IMR-90 (cell line): ENCODE data around the gene SNRNP70. TPM values are rescaled to one million over a fixed set of nuclear protein-coding genes. Genes with fewer than 3 reads are reported as not detected.

Source experiments
- ATAC-seq: fragments of 200-7000 bp; cut with Tn5 transposase; 2 replicates; pipeline ENCODE4 v1.9.1; 2020; ENCODE audit warnings: low read depth, mild to moderate bottlenecking, moderate library complexity
- BruUV-seq: library from RNA; stranded (reverse); fragments of 400-500 nt; replicated peaks from 2 replicates; lab custom pipeline; 2021; lab: Mats Ljungman, UMichigan
- CTCF ChIA-PET: fragments of 300-600 bp; formaldehyde crosslinking; extraction: SDS; loops from one replicate; lab custom pipeline; 2021; ENCODE audit warnings: antibody characterized with exemption; lab: Yijun Ruan, JAX
- POLR2A ChIA-PET: fragments of 300-600 bp; sonication (Branson Sonifier 250); formaldehyde crosslinking; loops from one replicate; lab custom pipeline; 2022; ENCODE audit warnings: antibody characterized with exemption; ENCODE audit not compliant: unreplicated experiment; lab: Charles Lee
- DNase-seq: peaks from one replicate; pipeline ENCODE4 v3.0.0; 2013
- H2AFZ ChIP-seq: replicated peaks from 2 replicates; pipeline ENCODE3; 2013; ENCODE audit warnings: low read length, mild to moderate bottlenecking; ENCODE audit not compliant: poor library complexity
- H2AK5ac ChIP-seq: 2 replicates; pipeline ENCODE4 v1.6.1; 2013; ENCODE audit warnings: low read depth, low read length, inconsistent platforms
- H2AK9ac ChIP-seq: replicated peaks from 2 replicates; pipeline ENCODE3; 2013; ENCODE audit warnings: mild to moderate bottlenecking, low read depth, low read length, moderate library complexity; ENCODE audit not compliant: poor library complexity
- H2BK120ac ChIP-seq: 2 replicates; pipeline ENCODE4 v1.6.1; 2013; ENCODE audit warnings: low read depth, low read length, inconsistent platforms
- H2BK15ac ChIP-seq: 3 replicates; pipeline ENCODE4 v1.6.1; 2013; ENCODE audit warnings: low read depth, low read length, inconsistent platforms
- H2BK20ac ChIP-seq: 2 replicates; pipeline ENCODE4 v1.6.1; 2013; ENCODE audit warnings: low read depth, mild to moderate bottlenecking, inconsistent platforms, low read length, moderate library complexity
- H2BK5ac ChIP-seq: 2 replicates; pipeline ENCODE4 v1.6.1; 2013; ENCODE audit warnings: mild to moderate bottlenecking, low read depth, low read length, inconsistent platforms; ENCODE audit not compliant: poor library complexity, severe bottlenecking
- H3K14ac ChIP-seq: replicated peaks from 2 replicates; pipeline ENCODE4 v1.6.1; 2013; ENCODE audit warnings: low read depth, low read length, inconsistent platforms
- H3K18ac ChIP-seq: 2 replicates; pipeline ENCODE4 v1.6.1; 2013; ENCODE audit warnings: low read depth, low read length, control low read depth
- H3K23ac ChIP-seq: 2 replicates; pipeline ENCODE4 v1.6.1; 2013; ENCODE audit warnings: low read depth, low read length, inconsistent platforms
- H3K27ac ChIP-seq: 2 replicates; pipeline ENCODE4 v1.5.1; 2013; ENCODE audit warnings: mild to moderate bottlenecking, control low read depth, low read length; ENCODE audit not compliant: insufficient read depth
- H3K27me3 ChIP-seq: 2 replicates; pipeline ENCODE4 v1.6.1; 2013; ENCODE audit warnings: low read length; ENCODE audit not compliant: control insufficient read depth, insufficient read depth
- H3K36me3 ChIP-seq: 2 replicates; pipeline ENCODE4 v1.6.1; 2013; ENCODE audit warnings: low read length, mixed read lengths; ENCODE audit not compliant: control insufficient read depth, insufficient read depth
- H3K4ac ChIP-seq: 2 replicates; pipeline ENCODE4 v1.6.1; 2013; ENCODE audit warnings: low read depth, low read length, inconsistent platforms
- H3K4me1 ChIP-seq: 2 replicates; pipeline ENCODE4 v1.6.1; 2013; ENCODE audit warnings: low read length, mixed read lengths; ENCODE audit not compliant: control insufficient read depth, insufficient read depth
- H3K4me2 ChIP-seq: 2 replicates; pipeline ENCODE4 v1.6.1; 2013; ENCODE audit warnings: low read depth, mild to moderate bottlenecking, control low read depth, low read length, moderate library complexity
- H3K4me3 ChIP-seq: 2 replicates; pipeline ENCODE4 v1.5.1; 2013; ENCODE audit warnings: low read depth, mild to moderate bottlenecking, control low read depth, low read length, moderate library complexity; ENCODE audit not compliant: insufficient read depth
- H3K56ac ChIP-seq: 2 replicates; pipeline ENCODE4 v1.6.1; 2013; ENCODE audit warnings: low read length, inconsistent platforms; ENCODE audit not compliant: insufficient read depth; ENCODE audit errors: extremely low read depth
- H3K79me1 ChIP-seq, 2 experiments: 2 replicates each; pipeline ENCODE4 v1.6.1; 2013; ENCODE audit warnings: low read length in 2 of 2, inconsistent platforms in 1 of 2, low read depth in 1 of 2
- H3K9ac ChIP-seq: 2 replicates; pipeline ENCODE4 v1.6.1; 2013; ENCODE audit warnings: low read depth, low read length, control low read depth
- H3K9me1 ChIP-seq: 2 replicates; pipeline ENCODE4 v1.6.1; 2013; ENCODE audit warnings: low read length, inconsistent platforms; ENCODE audit not compliant: insufficient read depth
- H3K9me3 ChIP-seq: 2 replicates; pipeline ENCODE4 v1.6.1; 2013; ENCODE audit warnings: low read length; ENCODE audit not compliant: control insufficient read depth, insufficient read depth
- H4K20me1 ChIP-seq: 2 replicates; pipeline ENCODE4 v1.6.1; 2013; ENCODE audit warnings: low read length, inconsistent platforms; ENCODE audit not compliant: insufficient read depth
- H4K5ac ChIP-seq: 2 replicates; pipeline ENCODE4 v1.6.1; 2013; ENCODE audit warnings: mild to moderate bottlenecking, low read depth, low read length, control low read depth
- H4K8ac ChIP-seq, 2 experiments: 2 replicates each; pipeline ENCODE4 v1.6.1; 2013; ENCODE audit warnings: low read depth in 2 of 2, low read length in 2 of 2, control low read depth in 1 of 2, inconsistent platforms in 1 of 2
- H4K91ac ChIP-seq: 2 replicates; pipeline ENCODE4 v1.6.1; 2013; ENCODE audit warnings: low read depth, low read length, inconsistent platforms; ENCODE audit not compliant: insufficient read depth
- CEBPB ChIP-seq: IDR thresholded peaks from 2 replicates; pipeline ENCODE4 v1.6.1; 2012; ENCODE audit warnings: low read depth, low read length, improper control_type of control experiment
- CHD1 ChIP-seq: IDR thresholded peaks from 2 replicates; pipeline ENCODE4 v1.6.1; 2012; ENCODE audit warnings: low read depth, low read length, improper control_type of control experiment
- ELK1 ChIP-seq: fragments of 150-350 bp; IDR thresholded peaks from 2 replicates; pipeline ENCODE4 v1.6.1; 2016; ENCODE audit warnings: low read depth, mild to moderate bottlenecking, low read length, moderate library complexity, borderline replicate concordance
- FOS ChIP-seq: fragments of 150-350 bp; IDR thresholded peaks from 2 replicates; pipeline ENCODE4 v1.6.1; 2016; ENCODE audit warnings: low read depth, low read length
- MAFK ChIP-seq: IDR thresholded peaks from 2 replicates; pipeline ENCODE4 v1.6.1; 2012; ENCODE audit warnings: low read depth, low read length, improper control_type of control experiment
- MXI1 ChIP-seq: IDR thresholded peaks from 2 replicates; pipeline ENCODE4 v1.6.1; 2012; ENCODE audit warnings: low read depth, mild to moderate bottlenecking, low read length, moderate library complexity, borderline replicate concordance
- POLR2A ChIP-seq: IDR thresholded peaks from 2 replicates; pipeline ENCODE4 v1.6.1; 2012; ENCODE audit warnings: mild to moderate bottlenecking, low read depth, low read length
- RAD21 ChIP-seq: IDR thresholded peaks from 2 replicates; pipeline ENCODE4 v1.6.1; 2012; ENCODE audit warnings: low read length, improper control_type of control experiment
- RCOR1 ChIP-seq: IDR thresholded peaks from 2 replicates; pipeline ENCODE4 v1.6.1; 2012; ENCODE audit warnings: mild to moderate bottlenecking, low read length, improper control_type of control experiment; ENCODE audit not compliant: insufficient replicate concordance
- RFX5 ChIP-seq: IDR thresholded peaks from 2 replicates; pipeline ENCODE4 v1.8.0; 2012; ENCODE audit warnings: low read depth, mild to moderate bottlenecking, low read length, moderate library complexity
- SMC3 ChIP-seq: fragments of 150-350 bp; IDR thresholded peaks from 2 replicates; pipeline ENCODE4 v1.6.1; 2016; ENCODE audit warnings: low read depth, mild to moderate bottlenecking, antibody characterized with exemption, low read length, moderate library complexity
- USF2 ChIP-seq: fragments of 150-350 bp; IDR thresholded peaks from 2 replicates; pipeline ENCODE4 v1.6.1; 2017; ENCODE audit warnings: mild to moderate bottlenecking, antibody characterized with exemption, low read length, low read depth
- WGBS, 2 experiments: methylation state at CpG; one replicate each; pipeline versions ENCODE4 v1.1.5 to v1.1.7; 2013; ENCODE audit warnings: missing lambda C conversion rate in 2 of 2; ENCODE audit not compliant: insufficient read length in 1 of 2; ENCODE audit errors: extremely low coverage in 2 of 2; 5-methylcytosine and 5-hydroxymethylcytosine counted together
- dilution Hi-C: fragments of 300-500 bp; cut with HindIII; formaldehyde crosslinking; loops from one replicate; pipeline ENCODE4 v1.14.3; 2018; ENCODE audit warnings: low sequenced_read_pairs; ENCODE audit not compliant: unreplicated experiment
- in situ Hi-C: fragments of 300-500 bp; cut with MboI; formaldehyde crosslinking; loops from 3 replicates; pipeline ENCODE4 v1.14.3; 2019; ENCODE audit warnings: low sequenced_read_pairs, inconsistent platforms, mixed read lengths
- intact Hi-C: fragments of 100-400 bp; cut with micrococcal nuclease; formaldehyde crosslinking; loops from 2 replicates; pipeline ENCODE4 v1.10.0; 2022
- polyA plus RNA-seq, 3 experiments: library from polyadenylated mRNA; depleted of rRNA; stranded (reverse); fragments of >200 nt; gene quantifications; 2 replicates each; pipeline ENCODE4 v1.2.3, GENCODE V29; 2012; ENCODE audit warnings: low replicate concordance in 1 of 3
- total RNA-seq: library from RNA; depleted of rRNA; stranded (reverse); fragments of >200 nt; gene quantifications from 2 replicates; pipeline ENCODE4 v1.2.3, GENCODE V29; 2012

SNRNP70 gene
- total and polyA plus RNA-seq, 2 of the 4 experiments (the other 2 are of a cell fraction): 72.8 to 200 TPM

- Histone ChIP-seq H3K4ac (peak within 1 kb of the TSS; percentile 55), H4K5ac (peak within 1 kb of the TSS; percentile 10; the same call in 1 of the 2 replicates), H3K18ac (peak within 1 kb of the TSS; percentile 24; the same call in 1 of the 2 replicates), H2BK20ac (no peak within 1 kb of the TSS), H4K20me1 (peaks cover 3% of the 10 kb centered on the region), H2BK5ac (peak within 1 kb of the TSS; percentile 78), H3K23ac (peak within 1 kb of the TSS; percentile 46; the same call in 1 of the 2 replicates), H3K9ac (peak within 1 kb of the TSS; percentile 52), H3K79me1 (peaks cover 4 to 36% of the 10 kb centered on the region in 2 experiments; a peak in 2 of 4 replicates), H4K8ac (peak within 1 kb of the TSS; percentile 57 to 91), H3K27me3 (peaks cover 8% of the 10 kb centered on the region), H4K91ac (peak within 1 kb of the TSS; percentile 66; the same call in 1 of the 2 replicates), H3K56ac (0 out of 2 replicates have a peak within 1 kb of the TSS, but pooled peaks have one; percentile 34), H2AK5ac (peak within 1 kb of the TSS; percentile 52), H3K14ac (peak within 1 kb of the TSS; percentile 29), H2BK15ac (peak within 1 kb of the TSS; percentile 60; the same call in 1 of the 3 replicates), H2AK9ac (peak within 1 kb of the TSS; percentile 91), H3K9me1 (peaks cover 13% of the 10 kb centered on the region), H3K36me3 (no peaks in the 10 kb centered on the region), H3K4me2 (peak within 1 kb of the TSS; percentile 87), H3K27ac (peak within 1 kb of the TSS; percentile 81), H2BK120ac (peak within 1 kb of the TSS; percentile 7; the same call in 1 of the 2 replicates), H3K4me1 (peaks cover 6% of the 10 kb centered on the region), H3K9me3 (no peaks in the 10 kb centered on the region), H2AFZ (peak within 1 kb of the TSS; percentile 97), H3K4me3 (peak within 1 kb of the TSS; percentile 59)
- no TSS peak for BruUV-seq
- ATAC-seq (peak; percentile 86), DNase-seq (peak; percentile 91)
- 1% methylated on average over 25 of the region's 85 CpGs; no CpG with 5 or more reads in 1 of the 2 experiments for WGBS, 2 experiments
- dilution Hi-C loops: no loop called here
- intact Hi-C loops: loop anchor here (1.0 kb wide), 1 partner anchor 31 kb away; no protein-coding TSS in a partner anchor
- ChIA-PET POLR2A (interaction anchor here (0.5 kb wide), 1 partner anchor 23 kb away, joined by 8 read pairs; no protein-coding TSS in a partner anchor), CTCF (interaction anchor here (1.4 kb wide), 1 partner anchor 21 kb away, joined by 4 read pairs; no protein-coding TSS in a partner anchor)
- in situ Hi-C loops: no loop called here
- no peak for TF ChIP-seq FOS
- TF ChIP-seq RFX5: no peak
- 0 out of 2 replicates have a peak, but pooled peaks have one; percentile 18 for TF ChIP-seq CEBPB
- no peak for TF ChIP-seq SMC3
- no peak for TF ChIP-seq MAFK
- no peak for TF ChIP-seq ELK1
- TF ChIP-seq POLR2A: peak; percentile 50; the same call in 1 of the 2 replicates
- TF ChIP-seq MXI1: peak; percentile 76; the same call in 1 of the 2 replicates
- TF ChIP-seq RAD21: no peak
- TF ChIP-seq USF2: no peak
- peak; percentile 46; the same call in 1 of the 2 replicates for TF ChIP-seq CHD1
- TF ChIP-seq RCOR1: no peak
Measured at GRCh38 chr19:49118565-49119410, 33.5 kb downstream of the SNRNP70 start, which contains the start of gene C19orf73. TSS of gene C19orf73 (minus strand) at chr19:49119143. CDS start at chr19:49119022, 121 bp downstream.
